Endothelial cell of umbilical vein (primary cell): ENCODE data around the gene BTBD18. TPM values are rescaled to one million over a fixed set of nuclear protein-coding genes. Genes with fewer than 3 reads are reported as not detected.

Experiments used
- BruUV-seq: library from RNA; stranded (reverse); fragments of 400-500 nt; replicated peaks from 2 replicates; lab custom pipeline; 2021; lab: Mats Ljungman, UMichigan
- CTCF ChIA-PET: fragments of 300-600, 350-600 bp; sonication (Branson Sonifier 250); formaldehyde crosslinking; loops from one replicate; lab custom pipeline; 2021; ENCODE audit warnings: antibody characterized with exemption, inconsistent platforms; lab: Charles Lee
- POLR2A ChIA-PET: fragments of 300-600, 350-600 bp; sonication (Branson Sonifier 250); formaldehyde crosslinking; loops from one replicate; lab custom pipeline; 2021; ENCODE audit warnings: antibody characterized with exemption, inconsistent platforms; lab: Charles Lee
- DNase-seq: peaks from one replicate; pipeline ENCODE4 v3.0.0-alpha.2; 2011; ENCODE audit warnings: low read depth, low spot score
- FAIRE-seq: peaks from 2 replicates; lab custom pipeline; 2011; peaks lifted over from hg19 to GRCh38; lab: Jason Lieb, UNC
- H2AFZ ChIP-seq: 2 replicates; pipeline ENCODE4 v1.6.0; 2012; ENCODE audit warnings: low read depth, low read length, control low read depth, inconsistent platforms
- H3K27ac ChIP-seq: 2 replicates; pipeline ENCODE4 v1.5.1; 2011; ENCODE audit warnings: low read depth, mild to moderate bottlenecking, control low read depth, low read length, moderate library complexity; ENCODE audit not compliant: insufficient read depth
- H3K27me3 ChIP-seq, 2 experiments: 2 replicates each; pipeline versions ENCODE4 v1.6.0 to v1.6.1; 2011; ENCODE audit warnings: low read length in 2 of 2, mixed read lengths in 1 of 2; ENCODE audit not compliant: control insufficient read depth in 2 of 2, insufficient read depth in 2 of 2
- H3K36me3 ChIP-seq, 2 experiments: 2 replicates in 1 of 2; 3 replicates in 1 of 2; pipeline ENCODE4 v1.5.1; 2011; ENCODE audit warnings: low read length in 2 of 2, mild to moderate bottlenecking in 1 of 2, moderate library complexity in 1 of 2; ENCODE audit not compliant: control insufficient read depth in 2 of 2, insufficient read depth in 2 of 2; ENCODE audit errors: extremely low read depth in 1 of 2
- H3K4me1 ChIP-seq: 3 replicates; pipeline ENCODE4 v1.5.1; 2011; ENCODE audit warnings: mild to moderate bottlenecking, low read length; ENCODE audit not compliant: control insufficient read depth, insufficient read depth; ENCODE audit errors: extremely low read depth
- H3K4me2 ChIP-seq: 2 replicates; pipeline ENCODE4 v1.6.1; 2011; ENCODE audit warnings: low read length, control low read depth, mixed read lengths; ENCODE audit not compliant: insufficient read depth
- H3K4me3 ChIP-seq, 3 experiments: fragments of 200-600 bp in 1 of 3; sonication (generic), shearing (Covaris generic) in 1 of 3; replicated peaks in 1 of 3; 2 replicates each; pipeline ENCODE4 v1.5.1; 2011 to 2016; ENCODE audit warnings: control low read depth in 3 of 3, low read length in 3 of 3, mild to moderate bottlenecking in 2 of 3, inconsistent platforms in 1 of 3, low read depth in 1 of 3, moderate library complexity in 1 of 3; ENCODE audit not compliant: insufficient read depth in 1 of 3
- H3K79me2 ChIP-seq: 2 replicates; pipeline ENCODE4 v1.6.0; 2012; ENCODE audit warnings: low read length, inconsistent platforms; ENCODE audit not compliant: control insufficient read depth, insufficient read depth
- H3K9ac ChIP-seq: replicated peaks from 2 replicates; pipeline ENCODE3; 2011; ENCODE audit warnings: low read length, control low read depth; ENCODE audit not compliant: insufficient read depth; ENCODE audit errors: extremely low read depth
- H3K9me1 ChIP-seq: replicated peaks from 3 replicates; pipeline ENCODE4 v1.6.0; 2011; ENCODE audit warnings: mild to moderate bottlenecking, low read length; ENCODE audit not compliant: control insufficient read depth, insufficient read depth; ENCODE audit errors: extremely low read depth
- H3K9me3 ChIP-seq: replicated peaks from 2 replicates; pipeline ENCODE4 v1.5.1; 2012; ENCODE audit warnings: low read length, inconsistent platforms; ENCODE audit not compliant: control insufficient read depth, insufficient read depth
- H4K20me1 ChIP-seq: replicated peaks from 2 replicates; pipeline ENCODE3; 2011; ENCODE audit warnings: mild to moderate bottlenecking, low read length; ENCODE audit not compliant: control insufficient read depth, insufficient read depth; ENCODE audit errors: extremely low read depth
- CTCF ChIP-seq, 2 donors: IDR thresholded peaks; 1 replicate in 1 of 2; 2 replicates in 1 of 2; pipeline ENCODE4 v1.5.1; 2011; ENCODE audit warnings: low read length in 2 of 2, mild to moderate bottlenecking in 2 of 2, moderate library complexity in 2 of 2, control low read depth in 1 of 2, inconsistent platforms in 1 of 2, low read depth in 1 of 2; ENCODE audit not compliant: insufficient read depth in 1 of 2; ENCODE audit errors: extremely low read depth in 1 of 2
- EZH2 ChIP-seq: IDR thresholded peaks from 2 replicates; pipeline ENCODE4 v1.6.1; 2012; ENCODE audit warnings: borderline replicate concordance, low read depth, mild to moderate bottlenecking, moderate library complexity, low read length, inconsistent platforms; ENCODE audit not compliant: severe bottlenecking
- FOS ChIP-seq: IDR thresholded peaks from 2 replicates; pipeline ENCODE4 v1.6.1; 2011; ENCODE audit warnings: mild to moderate bottlenecking, low read length, moderate library complexity, borderline replicate concordance; ENCODE audit not compliant: insufficient read depth
- GATA2 ChIP-seq: IDR thresholded peaks from 2 replicates; pipeline ENCODE4 v1.7.0; 2011; ENCODE audit warnings: low read depth, mild to moderate bottlenecking, moderate library complexity, mixed read lengths, low read length; ENCODE audit not compliant: insufficient read length, insufficient read depth
- JUN ChIP-seq: IDR thresholded peaks from 2 replicates; pipeline ENCODE4 v1.6.1; 2011; ENCODE audit warnings: borderline replicate concordance, low read depth; ENCODE audit not compliant: insufficient read length, insufficient read depth
- MAX ChIP-seq: IDR thresholded peaks from 2 replicates; pipeline ENCODE4 v1.6.1; 2011; ENCODE audit not compliant: insufficient read depth, insufficient read length
- MYC ChIP-seq: IDR thresholded peaks from one replicate; pipeline ENCODE4 v1.6.1; 2011; ENCODE audit warnings: mild to moderate bottlenecking, low read depth, low read length
- POLR2A ChIP-seq: IDR thresholded peaks from 2 replicates; pipeline ENCODE4 v1.6.1; 2012; ENCODE audit warnings: low read depth, mild to moderate bottlenecking, control low read depth, low read length
- POLR2AphosphoS5 ChIP-seq: IDR thresholded peaks from 2 replicates; pipeline ENCODE4 v1.6.1; 2012; ENCODE audit warnings: low read depth, mild to moderate bottlenecking, control low read depth, low read length, moderate library complexity; ENCODE audit not compliant: insufficient read depth
- dilution Hi-C: fragments of 300-500 bp; cut with MboI; formaldehyde crosslinking; loops from one replicate; pipeline ENCODE4 v1.15.0; 2019; ENCODE audit warnings: low sequenced_read_pairs; ENCODE audit not compliant: extremely low pct_ligation_motif_present
- intact Hi-C: fragments of 100-400 bp; cut with micrococcal nuclease; formaldehyde crosslinking; loops from one replicate; pipeline ENCODE4 v1.10.0; 2022
- polyA plus RNA-seq, 4 experiments: library from polyadenylated mRNA; depleted of rRNA in 3 of 4; stranded (reverse) in 3 of 4; unstranded in 1 of 4; fragments of >200 nt; gene quantifications; 2 replicates each; pipeline versions ENCODE4 v1.2.1 to v1.2.3, GENCODE V29; 2011 to 2012; ENCODE audit warnings: missing spikeins in 1 of 4
- total RNA-seq: library from RNA; stranded (reverse); gene quantifications from 2 replicates; pipeline ENCODE4 v1.2.3, GENCODE V29; 2021

Gene BTBD18
- total and polyA plus RNA-seq, 2 donors (not counting 3 experiments of a cell fraction or from before 2014, with no cell fraction given), result not detected

GRCh38 chr11:57776577-57777210 lies 25.1 kb upstream of the BTBD18 start:
- H3K4me3 ChIP-seq, result peak overlapping the region in 1 of 3 experiments; percentile 71

More at GRCh38 chr11:57776577-57777210, 25.1 kb upstream of the BTBD18 start:
- FAIRE-seq, result no peak
- no peaks in the 10 kb centered on the region for H3K27me3 ChIP-seq
- CTCF ChIA-PET, result interaction anchor here (1.0 to 9.0 kb wide), 5 partner anchors 14 to 25 kb away, joined by 3 to 123 read pairs (median 27); partner anchors contain the start of genes BTBD18 and CTNND1
- no peaks in the 10 kb centered on the region for H4K20me1 ChIP-seq
- peak overlapping the region; percentile 99 for H3K4me2 ChIP-seq
- dilution Hi-C loops (no loop called here), intact Hi-C loops (loop anchor here (5.0 kb wide), 1 partner anchor 1366 kb away; the partner anchor contains the start of gene FAM111A)
- DNase-seq, result no peak
- no peaks in the 10 kb centered on the region for H3K9me1 ChIP-seq
- H2AFZ ChIP-seq, result no peak overlapping the region
- H3K36me3 ChIP-seq, result peaks cover 0 to 3% of the 10 kb centered on the region in 2 experiments
- H3K9me3 ChIP-seq, result no peaks in the 10 kb centered on the region
- POLR2A ChIA-PET, result interaction anchor here (0.5 to 1.5 kb wide), 4 partner anchors 10 to 70 kb away, joined by 3 to 7 read pairs (median 6); partner anchors contain the start of gene CTNND1
- no TSS peak for BruUV-seq
- no peak for TF ChIP-seq POLR2A
- no peak for TF ChIP-seq CTCF (IDR thresholded peaks at IDR 0.05; ENCODE audit: extremely low read depth in 1 of 2, insufficient read depth in 1 of 2, low read depth in 1 of 2, low read length in 2 of 2)
- no peak for TF ChIP-seq MYC
- no peak for TF ChIP-seq JUN
- TF ChIP-seq EZH2, result no peak
- TF ChIP-seq POLR2AphosphoS5, result no peak
- no peak for TF ChIP-seq FOS
- TF ChIP-seq GATA2, result no peak
- no peak for TF ChIP-seq MAX
- H3K4me1 ChIP-seq, result peaks cover 90% of the 10 kb centered on the region
- H3K27ac ChIP-seq, result peak overlapping the region; percentile 91
- peak overlapping the region; percentile 69 for H3K9ac ChIP-seq
- H3K79me2 ChIP-seq, result peaks cover 94% of the 10 kb centered on the region
